GM12865 (cell line): ENCODE measurements around the gene TTYH1.
A peak's percentile ranks its signal among the peaks of the same experiment; 100 is the strongest.
"Not testable (repeated sequence)": the region's sequence is repeated elsewhere in the genome, so short reads cannot be mapped to it uniquely, and the experiment has no call there.

ENCODE experiments used
- DNase-seq: peaks from one replicate; pipeline ENCODE4 v3.0.0; 2010; ENCODE audit warnings: low read depth
- H3K4me3 ChIP-seq: 2 replicates; pipeline ENCODE4 v1.5.1; 2011; ENCODE audit warnings: mild to moderate bottlenecking, low read depth, low read length, control low read depth
- TF ChIP-seq, protein P1 (sequence below): IDR thresholded peaks from 2 replicates; pipeline ENCODE4 v1.5.1; 2011; ENCODE audit warnings: low read length, control low read depth, low read depth, inconsistent platforms; ENCODE audit not compliant: insufficient read depth; ENCODE audit errors: missing control alignments

TTYH1 gene

GRCh38 chr19:54435551-54436016 is 20.3 kb downstream of the TTYH1 start:
- no peak for DNase-seq
- TF ChIP-seq, protein P1, sequence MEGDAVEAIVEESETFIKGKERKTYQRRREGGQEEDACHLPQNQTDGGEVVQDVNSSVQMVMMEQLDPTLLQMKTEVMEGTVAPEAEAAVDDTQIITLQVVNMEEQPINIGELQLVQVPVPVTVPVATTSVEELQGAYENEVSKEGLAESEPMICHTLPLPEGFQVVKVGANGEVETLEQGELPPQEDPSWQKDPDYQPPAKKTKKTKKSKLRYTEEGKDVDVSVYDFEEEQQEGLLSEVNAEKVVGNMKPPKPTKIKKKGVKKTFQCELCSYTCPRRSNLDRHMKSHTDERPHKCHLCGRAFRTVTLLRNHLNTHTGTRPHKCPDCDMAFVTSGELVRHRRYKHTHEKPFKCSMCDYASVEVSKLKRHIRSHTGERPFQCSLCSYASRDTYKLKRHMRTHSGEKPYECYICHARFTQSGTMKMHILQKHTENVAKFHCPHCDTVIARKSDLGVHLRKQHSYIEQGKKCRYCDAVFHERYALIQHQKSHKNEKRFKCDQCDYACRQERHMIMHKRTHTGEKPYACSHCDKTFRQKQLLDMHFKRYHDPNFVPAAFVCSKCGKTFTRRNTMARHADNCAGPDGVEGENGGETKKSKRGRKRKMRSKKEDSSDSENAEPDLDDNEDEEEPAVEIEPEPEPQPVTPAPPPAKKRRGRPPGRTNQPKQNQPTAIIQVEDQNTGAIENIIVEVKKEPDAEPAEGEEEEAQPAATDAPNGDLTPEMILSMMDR = no peak
- H3K4me3 ChIP-seq = no peak overlapping the region

- H3K4me3 ChIP-seq = no peak overlapping the region
- DNase-seq = no peak
- TF ChIP-seq, protein P1 = no peak
Measured at GRCh38 chr19:54436031-54436523, 20.8 kb downstream of the TTYH1 start.

DNA sequence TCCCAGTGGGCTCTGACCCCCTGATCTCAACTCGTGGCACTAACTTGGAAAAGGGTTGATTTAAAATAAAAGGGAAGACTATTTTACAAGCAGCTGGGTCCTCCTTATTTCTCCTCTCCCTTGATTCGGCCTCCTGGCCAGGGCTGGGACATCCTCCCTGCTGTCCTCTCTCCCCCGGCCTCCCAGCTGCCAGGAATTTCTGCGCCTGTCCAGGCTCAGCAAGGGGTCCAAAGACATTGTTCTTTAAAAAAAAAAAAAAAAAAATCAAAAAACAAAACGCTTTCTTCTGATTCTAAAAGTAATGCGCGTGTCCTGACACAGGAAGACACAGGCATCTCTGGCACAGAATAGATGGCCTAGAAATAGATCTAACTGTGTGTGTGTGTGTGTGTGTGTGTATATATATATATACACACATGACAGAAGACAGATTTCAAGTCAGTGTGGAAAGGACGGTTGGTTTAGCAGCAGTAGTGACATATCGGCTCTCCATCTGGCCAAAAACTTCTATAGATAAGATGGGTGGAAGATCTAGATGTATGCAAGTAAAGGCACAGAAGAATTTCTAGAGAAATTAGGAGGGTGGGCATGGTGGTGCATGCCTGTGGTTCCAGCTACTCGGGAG is 21.5 kb downstream of the TTYH1 start:
- DNase-seq = no peak
- no peak overlapping the region for H3K4me3 ChIP-seq
- TF ChIP-seq, protein P1 = no peak

DNA sequence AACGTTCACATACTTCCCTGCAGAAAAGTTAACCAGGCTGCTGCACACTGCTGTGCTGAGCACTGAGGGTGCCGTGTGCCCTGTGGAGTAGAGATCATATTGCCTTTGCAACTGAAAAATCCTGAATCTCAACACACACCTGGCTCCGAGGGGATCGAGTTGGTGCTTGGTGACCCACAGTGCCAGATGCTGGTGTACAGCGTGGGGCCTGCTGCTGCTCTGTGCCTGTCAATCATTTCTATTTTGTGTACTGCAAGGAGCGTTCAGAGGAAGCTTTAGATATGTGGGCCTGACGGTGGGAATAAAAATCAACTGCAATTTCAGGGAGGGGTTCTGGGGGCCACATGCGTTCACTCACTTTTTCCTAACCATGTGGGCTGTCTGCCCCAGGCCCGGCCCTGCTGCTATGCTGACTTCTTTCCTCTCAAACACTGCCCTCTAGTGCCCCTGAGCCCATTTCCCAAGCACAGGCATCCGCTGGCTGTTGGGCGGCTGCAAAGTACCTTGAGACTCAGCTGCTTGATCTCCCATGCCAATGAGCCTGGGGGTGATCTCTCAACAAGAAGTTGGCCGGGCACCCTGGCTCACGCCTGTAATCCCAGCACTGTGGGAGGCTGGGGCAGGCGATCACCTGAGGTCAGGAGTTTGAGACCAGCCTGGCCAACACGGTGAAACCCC is 24.0 kb downstream of the TTYH1 start:
- DNase-seq = no peak
- TF ChIP-seq, protein P1 = peak; percentile 21
- H3K4me3 ChIP-seq = no peak overlapping the region

- H3K4me3 ChIP-seq = no peak overlapping the region
- no peak for DNase-seq
- TF ChIP-seq, protein P1 = no peak
Measured at GRCh38 chr19:54440641-54441040, 25.4 kb downstream of the TTYH1 start.

DNA sequence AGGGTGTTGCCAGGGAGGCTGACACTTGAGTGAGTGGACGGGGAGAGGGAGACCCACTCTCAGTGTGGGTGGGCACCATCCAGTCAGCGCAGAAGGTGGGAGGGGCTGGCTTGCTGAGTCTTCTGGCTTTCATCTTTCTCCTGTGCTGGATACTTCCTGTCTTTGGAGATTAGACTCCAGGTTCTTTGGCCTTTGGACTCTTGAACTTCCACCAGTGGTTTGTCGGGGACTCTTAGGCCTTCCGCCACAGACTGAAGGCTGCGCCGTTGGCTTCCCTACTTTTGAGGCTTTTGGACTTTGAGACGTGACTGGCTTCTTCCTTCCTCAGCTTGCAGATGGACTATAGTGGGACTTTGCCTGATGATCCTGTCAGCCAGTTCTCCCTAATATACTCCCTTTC is 29.5 kb downstream of the TTYH1 start:
- DNase-seq = no peak
- no peak overlapping the region for H3K4me3 ChIP-seq
- TF ChIP-seq, protein P1 = no peak

DNA sequence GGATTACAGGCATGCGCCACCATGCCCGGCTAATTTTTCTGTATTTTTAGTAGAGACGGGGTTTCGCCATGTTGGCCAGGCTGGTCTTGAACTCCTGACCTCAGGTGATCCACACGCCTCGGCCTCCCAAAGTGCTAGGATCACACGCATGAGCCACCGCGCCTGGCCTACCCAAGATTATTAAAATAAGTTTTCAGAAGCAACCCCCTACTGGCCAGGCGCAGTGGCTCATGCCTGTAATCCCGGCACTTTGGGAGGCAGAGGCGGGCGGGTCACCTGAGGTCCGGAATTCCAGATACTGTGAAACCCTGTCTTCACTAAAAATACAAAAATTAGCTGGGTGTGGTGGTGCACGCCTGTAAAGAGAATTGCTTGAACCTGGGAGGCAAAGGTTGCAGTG is 31.1 kb downstream of the TTYH1 start:
- not testable (repeated sequence) for H3K4me3 ChIP-seq, DNase-seq
